Measurements from ENCODE around the gene PKNOX2. TPM values are rescaled to one million over a fixed set of nuclear protein-coding genes. Genes with fewer than 3 reads are reported as not detected.

The PKNOX2 gene
- total RNA-seq, 1 donor from 2014 or later: 8.7 TPM

- no peaks in the 10 kb centered on the region for H3K36me3 Mint-ChIP-seq (ENCODE audit: unreplicated experiment)
- DNase-seq: no peak
- peaks cover 4% of the 10 kb centered on the region for H3K27me3 Mint-ChIP-seq (ENCODE audit: unreplicated experiment)
- H3K27ac Mint-ChIP-seq (ENCODE audit: unreplicated experiment): no peak overlapping the region
- H3K4me3 Mint-ChIP-seq (ENCODE audit: unreplicated experiment): no peak overlapping the region
- H3K4me1 Mint-ChIP-seq (ENCODE audit: low read depth, unreplicated experiment): peaks cover 31% of the 10 kb centered on the region
- TF ChIP-seq CTCF (IDR thresholded peaks at IDR 0.05; ENCODE audit: partially characterized antibody, unreplicated experiment): no peak
- no peaks in the 10 kb centered on the region for H3K9me3 Mint-ChIP-seq (ENCODE audit: unreplicated experiment)
Measured at GRCh38 chr11:125175166-125175565, 10.6 kb downstream of the PKNOX2 start.

DNA sequence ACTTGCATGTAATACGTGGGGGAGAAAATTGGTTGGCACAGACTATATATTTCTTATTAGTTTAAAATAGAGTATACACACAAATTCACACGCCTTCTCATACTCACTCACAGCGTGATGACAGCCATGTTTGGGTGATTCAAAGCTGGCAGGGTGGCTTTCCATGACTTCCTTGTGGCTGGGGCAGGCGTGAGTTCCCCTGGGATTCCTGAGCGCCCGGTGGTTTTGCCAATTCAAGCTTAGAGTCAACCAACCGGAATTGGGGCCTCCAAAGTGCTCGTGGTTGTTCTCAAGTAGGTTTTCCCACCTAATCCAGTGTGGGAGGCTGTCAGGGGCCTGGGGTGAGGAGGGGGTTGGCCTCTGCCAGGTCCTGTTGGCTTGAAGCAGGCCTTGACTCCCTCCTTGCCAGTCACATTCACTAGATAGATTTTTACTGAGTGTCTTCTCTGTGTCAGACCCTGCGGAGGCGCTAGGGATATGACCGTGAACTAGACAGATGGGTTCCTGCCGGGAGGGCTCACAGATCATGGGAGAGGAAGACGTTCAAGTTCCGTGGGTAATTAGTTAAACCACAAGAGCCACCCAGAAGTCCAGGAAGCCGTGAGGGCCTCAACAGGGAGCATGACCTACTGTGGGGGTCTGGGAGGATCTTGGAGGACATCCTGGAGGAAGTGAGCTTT is 11.5 kb downstream of the PKNOX2 start:
- peaks cover 27% of the 10 kb centered on the region for H3K4me1 Mint-ChIP-seq (ENCODE audit: low read depth, unreplicated experiment)
- no peak for TF ChIP-seq CTCF (IDR thresholded peaks at IDR 0.05; ENCODE audit: partially characterized antibody, unreplicated experiment)
- H3K27ac Mint-ChIP-seq (ENCODE audit: unreplicated experiment): no peak overlapping the region
- H3K4me3 Mint-ChIP-seq (ENCODE audit: unreplicated experiment): no peak overlapping the region
- no peaks in the 10 kb centered on the region for H3K9me3 Mint-ChIP-seq (ENCODE audit: unreplicated experiment)
- H3K36me3 Mint-ChIP-seq (ENCODE audit: unreplicated experiment): no peaks in the 10 kb centered on the region
- no peak for DNase-seq
- H3K27me3 Mint-ChIP-seq (ENCODE audit: unreplicated experiment): peaks cover 3% of the 10 kb centered on the region

DNA sequence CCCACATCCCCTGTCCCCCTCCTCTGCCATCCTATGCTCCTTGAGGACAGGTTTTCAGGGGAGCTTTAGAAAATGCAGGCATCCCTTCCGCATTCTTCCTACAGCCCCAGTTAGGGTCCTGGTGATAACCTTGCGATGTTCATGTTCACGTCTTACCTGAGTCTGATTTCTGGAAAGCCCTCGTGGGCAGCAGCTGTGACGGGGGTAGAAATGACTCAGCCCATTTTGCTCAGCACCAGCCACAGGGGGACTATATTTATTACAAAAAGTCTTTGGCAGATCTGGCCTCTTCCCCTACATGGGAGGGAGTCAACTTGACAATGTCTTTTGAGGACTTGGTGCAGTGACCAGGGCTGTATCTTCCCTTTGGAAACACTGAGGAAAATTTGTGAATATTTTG is 12.3 kb downstream of the PKNOX2 start:
- Mint-ChIP-seq H3K9me3 (ENCODE audit: unreplicated experiment) (no peaks in the 10 kb centered on the region), H3K4me1 (ENCODE audit: low read depth, unreplicated experiment) (peaks cover 21% of the 10 kb centered on the region), H3K4me3 (ENCODE audit: unreplicated experiment) (no peak overlapping the region), H3K27ac (ENCODE audit: unreplicated experiment) (no peak overlapping the region), H3K27me3 (ENCODE audit: unreplicated experiment) (peaks cover 5% of the 10 kb centered on the region), H3K36me3 (ENCODE audit: unreplicated experiment) (no peaks in the 10 kb centered on the region)
- no peak for DNase-seq
- TF ChIP-seq CTCF (IDR thresholded peaks at IDR 0.05; ENCODE audit: partially characterized antibody, unreplicated experiment): no peak

DNA sequence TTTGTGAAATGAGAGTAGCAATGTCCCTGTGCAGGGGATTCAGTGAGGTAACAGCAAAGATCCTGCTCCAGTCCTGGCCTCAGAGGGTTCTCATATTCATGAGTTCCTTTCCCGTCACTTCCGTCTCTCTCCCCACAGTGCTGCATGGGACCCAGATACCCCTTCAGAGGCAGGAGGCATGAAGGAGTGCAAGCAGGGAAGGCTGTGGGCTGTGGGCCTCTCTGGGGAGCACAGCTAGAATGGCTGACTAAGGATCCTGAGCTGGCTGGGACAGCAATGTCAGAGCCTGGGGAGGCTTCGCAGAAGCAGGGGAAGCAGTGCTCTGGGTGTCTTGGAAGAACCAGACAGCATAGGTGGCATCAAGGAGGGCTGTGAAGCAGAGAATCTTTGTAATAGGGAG is 13.0 kb downstream of the PKNOX2 start:
- peaks cover 20% of the 10 kb centered on the region for H3K4me1 Mint-ChIP-seq (ENCODE audit: low read depth, unreplicated experiment)

More for the DNA sequence above, 13.0 kb downstream of the PKNOX2 start:
- no peak for TF ChIP-seq CTCF (IDR thresholded peaks at IDR 0.05; ENCODE audit: partially characterized antibody, unreplicated experiment)
- H3K4me3 Mint-ChIP-seq (ENCODE audit: unreplicated experiment): no peak overlapping the region
- H3K36me3 Mint-ChIP-seq (ENCODE audit: unreplicated experiment): no peaks in the 10 kb centered on the region
- peaks cover 5% of the 10 kb centered on the region for H3K27me3 Mint-ChIP-seq (ENCODE audit: unreplicated experiment)
- no peaks in the 10 kb centered on the region for H3K9me3 Mint-ChIP-seq (ENCODE audit: unreplicated experiment)
- no peak for DNase-seq
- H3K27ac Mint-ChIP-seq (ENCODE audit: unreplicated experiment): no peak overlapping the region

All from glutamatergic neuron (in vitro differentiated cells).